ENCODE data around the gene GJB3.

- TF ChIP-seq SREBF2 (IDR thresholded peaks at IDR 0.05) (no peak), POLR2A (IDR thresholded peaks at IDR 0.05; ENCODE audit: low read length) (no peak), E2F6 (IDR thresholded peaks at IDR 0.05; ENCODE audit: borderline replicate concordance, low read depth) (no peak), CTCF (IDR thresholded peaks at IDR 0.05) (no peak), NFE2L2 (conservative IDR thresholded peaks at IDR 0.05; ENCODE audit: low read length) (no peak), MAX (IDR thresholded peaks at IDR 0.05) (no peak), ZSCAN20 (CRISPR knock-in tag; IDR thresholded peaks at IDR 0.05) (no peak), BHLHE40 (IDR thresholded peaks at IDR 0.05; ENCODE audit: low read depth, low read length) (no peak), ELK1 (IDR thresholded peaks at IDR 0.05; ENCODE audit: low read depth, low read length) (no peak), ESRRA (IDR thresholded peaks at IDR 0.05; ENCODE audit: borderline replicate concordance, low read length) (no peak), EP300 (IDR thresholded peaks at IDR 0.05) (no peak), RCOR1 (IDR thresholded peaks at IDR 0.05; ENCODE audit: low read depth, low read length) (no peak)
These were observed 6.7 kb downstream of the GJB3 start for GRCh38 chr1:34787461-34788420.
